Measurements from ENCODE around the gene MMD2. TPM values are rescaled to one million over a fixed set of nuclear protein-coding genes. Genes with fewer than 3 reads are reported as not detected.

The MMD2 gene
- polyA plus RNA-seq, 1 donor from 2014 or later: 0.40 TPM

- TF ChIP-seq POLR2AphosphoS5 (IDR thresholded peaks at IDR 0.05) (peak; percentile 37), EZH2 (IDR thresholded peaks at IDR 0.05; ENCODE audit: borderline replicate concordance, insufficient read depth, low read length, poor library complexity, severe bottlenecking) (no peak), EP300 (conservative IDR thresholded peaks at IDR 0.05; ENCODE audit: poor library complexity, severe bottlenecking) (no peak), MXI1 (conservative IDR thresholded peaks at IDR 0.05; ENCODE audit: poor library complexity, severe bottlenecking) (peak; percentile 21), SMC3 (conservative IDR thresholded peaks at IDR 0.05; ENCODE audit: poor library complexity) (peak; percentile 8)
- TF ChIP-seq, protein P1, sequence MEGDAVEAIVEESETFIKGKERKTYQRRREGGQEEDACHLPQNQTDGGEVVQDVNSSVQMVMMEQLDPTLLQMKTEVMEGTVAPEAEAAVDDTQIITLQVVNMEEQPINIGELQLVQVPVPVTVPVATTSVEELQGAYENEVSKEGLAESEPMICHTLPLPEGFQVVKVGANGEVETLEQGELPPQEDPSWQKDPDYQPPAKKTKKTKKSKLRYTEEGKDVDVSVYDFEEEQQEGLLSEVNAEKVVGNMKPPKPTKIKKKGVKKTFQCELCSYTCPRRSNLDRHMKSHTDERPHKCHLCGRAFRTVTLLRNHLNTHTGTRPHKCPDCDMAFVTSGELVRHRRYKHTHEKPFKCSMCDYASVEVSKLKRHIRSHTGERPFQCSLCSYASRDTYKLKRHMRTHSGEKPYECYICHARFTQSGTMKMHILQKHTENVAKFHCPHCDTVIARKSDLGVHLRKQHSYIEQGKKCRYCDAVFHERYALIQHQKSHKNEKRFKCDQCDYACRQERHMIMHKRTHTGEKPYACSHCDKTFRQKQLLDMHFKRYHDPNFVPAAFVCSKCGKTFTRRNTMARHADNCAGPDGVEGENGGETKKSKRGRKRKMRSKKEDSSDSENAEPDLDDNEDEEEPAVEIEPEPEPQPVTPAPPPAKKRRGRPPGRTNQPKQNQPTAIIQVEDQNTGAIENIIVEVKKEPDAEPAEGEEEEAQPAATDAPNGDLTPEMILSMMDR (IDR thresholded peaks at IDR 0.05; ENCODE audit: poor library complexity, severe bottlenecking): no peak
- TF ChIP-seq, protein P2, sequence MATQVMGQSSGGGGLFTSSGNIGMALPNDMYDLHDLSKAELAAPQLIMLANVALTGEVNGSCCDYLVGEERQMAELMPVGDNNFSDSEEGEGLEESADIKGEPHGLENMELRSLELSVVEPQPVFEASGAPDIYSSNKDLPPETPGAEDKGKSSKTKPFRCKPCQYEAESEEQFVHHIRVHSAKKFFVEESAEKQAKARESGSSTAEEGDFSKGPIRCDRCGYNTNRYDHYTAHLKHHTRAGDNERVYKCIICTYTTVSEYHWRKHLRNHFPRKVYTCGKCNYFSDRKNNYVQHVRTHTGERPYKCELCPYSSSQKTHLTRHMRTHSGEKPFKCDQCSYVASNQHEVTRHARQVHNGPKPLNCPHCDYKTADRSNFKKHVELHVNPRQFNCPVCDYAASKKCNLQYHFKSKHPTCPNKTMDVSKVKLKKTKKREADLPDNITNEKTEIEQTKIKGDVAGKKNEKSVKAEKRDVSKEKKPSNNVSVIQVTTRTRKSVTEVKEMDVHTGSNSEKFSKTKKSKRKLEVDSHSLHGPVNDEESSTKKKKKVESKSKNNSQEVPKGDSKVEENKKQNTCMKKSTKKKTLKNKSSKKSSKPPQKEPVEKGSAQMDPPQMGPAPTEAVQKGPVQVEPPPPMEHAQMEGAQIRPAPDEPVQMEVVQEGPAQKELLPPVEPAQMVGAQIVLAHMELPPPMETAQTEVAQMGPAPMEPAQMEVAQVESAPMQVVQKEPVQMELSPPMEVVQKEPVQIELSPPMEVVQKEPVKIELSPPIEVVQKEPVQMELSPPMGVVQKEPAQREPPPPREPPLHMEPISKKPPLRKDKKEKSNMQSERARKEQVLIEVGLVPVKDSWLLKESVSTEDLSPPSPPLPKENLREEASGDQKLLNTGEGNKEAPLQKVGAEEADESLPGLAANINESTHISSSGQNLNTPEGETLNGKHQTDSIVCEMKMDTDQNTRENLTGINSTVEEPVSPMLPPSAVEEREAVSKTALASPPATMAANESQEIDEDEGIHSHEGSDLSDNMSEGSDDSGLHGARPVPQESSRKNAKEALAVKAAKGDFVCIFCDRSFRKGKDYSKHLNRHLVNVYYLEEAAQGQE (IDR thresholded peaks at IDR 0.05; ENCODE audit: borderline replicate concordance): peak; percentile 55
- Histone ChIP-seq H3K9ac (ENCODE audit: low read length) (peak overlapping the region; percentile 74), H3K4me3 (ENCODE audit: low read length) (peak overlapping the region; percentile 86), H3K9me2 (ENCODE audit: insufficient read depth, low read length) (no peaks in the 10 kb centered on the region), H4K20me1 (ENCODE audit: insufficient read depth) (no peaks in the 10 kb centered on the region), H3K27me3 (ENCODE audit: insufficient read depth, low read depth, low read length) (no peaks in the 10 kb centered on the region), H3K4me2 (ENCODE audit: low read length) (peak overlapping the region; percentile 97), H3K9me3 (ENCODE audit: low read length) (no peaks in the 10 kb centered on the region), H2AFZ (ENCODE audit: low read depth, low read length) (peak overlapping the region; percentile 60), H3F3A (ENCODE audit: insufficient read depth, low read length, poor library complexity, severe bottlenecking) (no peaks in the 10 kb centered on the region), H3K79me2 (replicated peaks; ENCODE audit: insufficient read depth, low read length) (peaks cover 6% of the 10 kb centered on the region), H3K36me3 (ENCODE audit: insufficient read depth, low read length) (no peaks in the 10 kb centered on the region), H3K27ac (ENCODE audit: low read length) (peak overlapping the region; percentile 65)
Observed at GRCh38 chr7:4882169-4883032, 76.6 kb downstream of the MMD2 start.

DNA sequence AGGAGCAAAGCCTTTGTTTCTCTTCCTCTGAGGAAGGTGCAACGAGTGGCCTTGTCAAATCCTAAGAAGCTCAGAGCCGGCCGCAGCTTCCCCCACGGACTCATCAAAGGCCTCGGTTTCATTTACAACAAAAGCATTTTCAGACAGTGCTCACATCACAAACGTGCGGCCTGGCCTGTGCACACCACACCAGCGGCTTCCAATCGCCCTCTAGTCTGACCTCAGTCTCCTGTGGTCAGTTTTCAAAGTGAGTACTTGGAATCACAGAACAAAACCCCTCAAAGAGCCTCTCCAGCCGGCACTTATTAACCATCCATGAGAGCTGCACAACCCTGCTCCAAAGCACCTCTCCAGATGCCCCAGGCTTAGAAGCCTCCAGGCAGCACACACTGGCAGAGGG is 78.8 kb downstream of the MMD2 start:
- Histone ChIP-seq H3K79me2 (replicated peaks; ENCODE audit: insufficient read depth, low read length) (peaks cover 6% of the 10 kb centered on the region), H3K9me2 (ENCODE audit: insufficient read depth, low read length) (no peaks in the 10 kb centered on the region), H4K20me1 (ENCODE audit: insufficient read depth) (no peaks in the 10 kb centered on the region), H3K4me3 (ENCODE audit: low read length) (no peak overlapping the region), H3K4me2 (ENCODE audit: low read length) (no peak overlapping the region), H3K27me3 (ENCODE audit: insufficient read depth, low read depth, low read length) (no peaks in the 10 kb centered on the region), H2AFZ (ENCODE audit: low read depth, low read length) (no peak overlapping the region), H3K27ac (ENCODE audit: low read length) (no peak overlapping the region), H3K9me3 (ENCODE audit: low read length) (no peaks in the 10 kb centered on the region), H3K9ac (ENCODE audit: low read length) (no peak overlapping the region), H3K36me3 (ENCODE audit: insufficient read depth, low read length) (no peaks in the 10 kb centered on the region), H3F3A (ENCODE audit: insufficient read depth, low read length, poor library complexity, severe bottlenecking) (no peaks in the 10 kb centered on the region)
- TF ChIP-seq, protein P2 (IDR thresholded peaks at IDR 0.05; ENCODE audit: borderline replicate concordance): no peak
- TF ChIP-seq EZH2 (IDR thresholded peaks at IDR 0.05; ENCODE audit: borderline replicate concordance, insufficient read depth, low read length, poor library complexity, severe bottlenecking): no peak
- TF ChIP-seq, protein P1 (IDR thresholded peaks at IDR 0.05; ENCODE audit: poor library complexity, severe bottlenecking): no peak

All from neural cell (in vitro differentiated cells).